ENCODE measurements around the gene CWF19L2.

DNA sequence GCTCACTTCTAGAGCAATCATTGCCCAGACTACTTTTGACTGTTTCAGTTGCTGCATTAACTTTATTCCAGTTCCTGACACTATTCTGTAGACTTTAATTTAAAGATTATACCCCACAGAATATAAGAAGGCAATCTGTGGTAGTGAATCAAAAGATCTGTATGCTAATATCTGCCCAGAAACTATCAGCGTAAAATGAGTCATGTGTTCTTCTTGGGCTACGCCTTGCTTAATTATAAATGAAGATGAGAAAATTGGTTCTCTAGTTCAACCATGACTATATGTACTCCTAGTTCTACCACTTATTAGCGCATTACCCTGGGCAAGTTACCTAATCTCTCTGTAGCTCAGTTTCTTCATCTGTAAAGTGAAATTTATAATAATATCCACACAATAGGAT is 128.5 kb downstream of the CWF19L2 start:
- TF ChIP-seq, protein P1, sequence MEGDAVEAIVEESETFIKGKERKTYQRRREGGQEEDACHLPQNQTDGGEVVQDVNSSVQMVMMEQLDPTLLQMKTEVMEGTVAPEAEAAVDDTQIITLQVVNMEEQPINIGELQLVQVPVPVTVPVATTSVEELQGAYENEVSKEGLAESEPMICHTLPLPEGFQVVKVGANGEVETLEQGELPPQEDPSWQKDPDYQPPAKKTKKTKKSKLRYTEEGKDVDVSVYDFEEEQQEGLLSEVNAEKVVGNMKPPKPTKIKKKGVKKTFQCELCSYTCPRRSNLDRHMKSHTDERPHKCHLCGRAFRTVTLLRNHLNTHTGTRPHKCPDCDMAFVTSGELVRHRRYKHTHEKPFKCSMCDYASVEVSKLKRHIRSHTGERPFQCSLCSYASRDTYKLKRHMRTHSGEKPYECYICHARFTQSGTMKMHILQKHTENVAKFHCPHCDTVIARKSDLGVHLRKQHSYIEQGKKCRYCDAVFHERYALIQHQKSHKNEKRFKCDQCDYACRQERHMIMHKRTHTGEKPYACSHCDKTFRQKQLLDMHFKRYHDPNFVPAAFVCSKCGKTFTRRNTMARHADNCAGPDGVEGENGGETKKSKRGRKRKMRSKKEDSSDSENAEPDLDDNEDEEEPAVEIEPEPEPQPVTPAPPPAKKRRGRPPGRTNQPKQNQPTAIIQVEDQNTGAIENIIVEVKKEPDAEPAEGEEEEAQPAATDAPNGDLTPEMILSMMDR (IDR thresholded peaks at IDR 0.05): no peak
- TF ChIP-seq POLR2A (IDR thresholded peaks at IDR 0.05) (no peak), POLR2AphosphoS5 (IDR thresholded peaks at IDR 0.05) (no peak)
